Measurements from ENCODE around the gene PDZRN3. TPM values are rescaled to one million over a fixed set of nuclear protein-coding genes. Genes with fewer than 3 reads are reported as not detected.
A peak's percentile ranks its signal among the peaks of the same experiment; 100 is the strongest.

PDZRN3 gene
- total RNA-seq, 2 experiments from 2014 or later = not detected

DNA sequence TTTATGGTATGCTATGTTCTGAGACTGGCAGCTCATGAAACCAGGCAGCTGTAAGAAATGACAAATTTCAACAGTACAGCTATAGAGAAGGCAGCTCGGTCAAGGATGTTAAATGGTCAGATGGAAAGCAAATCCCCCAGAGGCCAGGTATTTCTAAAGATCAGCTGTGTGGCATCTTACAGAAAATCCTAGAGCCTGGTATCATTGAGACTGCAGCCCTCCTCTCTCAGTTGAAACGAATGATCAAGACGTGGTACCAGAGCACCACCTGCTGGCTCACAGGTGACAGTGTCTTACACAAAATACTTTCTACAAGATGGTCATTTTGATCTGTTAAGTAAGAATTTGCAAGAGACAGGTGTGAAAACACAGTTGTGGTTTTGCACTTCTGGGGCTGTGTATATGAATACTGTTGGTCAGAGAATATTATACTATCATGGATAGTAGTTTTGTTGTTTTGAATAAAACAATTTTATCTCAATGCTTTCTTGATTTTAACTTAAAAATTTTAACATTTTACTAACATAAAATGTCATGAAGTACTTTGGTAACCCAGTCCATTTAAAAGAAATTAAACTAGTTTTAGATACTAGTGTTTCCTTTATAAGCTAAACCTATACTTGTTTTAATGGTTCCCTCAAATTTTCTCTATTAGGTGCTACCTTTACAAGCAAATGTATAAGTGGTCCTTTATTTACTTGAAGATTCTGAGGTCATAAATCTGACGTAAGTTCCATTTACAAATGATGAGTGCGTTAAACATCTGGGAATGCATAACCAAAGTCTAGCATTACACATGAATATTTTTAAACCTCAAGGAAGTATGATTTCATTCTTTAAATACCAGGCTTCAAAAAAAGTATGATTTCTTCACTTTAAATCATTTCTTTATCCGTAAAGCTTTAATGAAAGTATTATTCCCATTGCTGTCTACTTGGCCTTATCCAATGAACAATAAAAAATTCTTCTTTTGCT is 121.8 kb downstream of the PDZRN3 start:
- H3K4me1 Mint-ChIP-seq (ENCODE audit: low read depth) = no peaks in the 10 kb centered on the region
- POLR2A ChIA-PET = no interaction called here
- no peaks in the 10 kb centered on the region for H3K36me3 Mint-ChIP-seq (ENCODE audit: low read depth)
- no peak overlapping the region for H3K4me3 Mint-ChIP-seq
- CTCF ChIA-PET = interaction anchor here (0.6 to 2.5 kb wide), 6 partner anchors 8 to 401 kb away, joined by 3 to 13 read pairs (median 4); no protein-coding TSS in a partner anchor
- peaks cover 2% of the 10 kb centered on the region for H3K27me3 Mint-ChIP-seq (ENCODE audit: low read depth)
- H3K9me3 Mint-ChIP-seq (ENCODE audit: insufficient read depth) = no peaks in the 10 kb centered on the region
- H3K27ac Mint-ChIP-seq = no peak overlapping the region
- ATAC-seq = peak; percentile 57
- peak; percentile 64 for DNase-seq

DNA sequence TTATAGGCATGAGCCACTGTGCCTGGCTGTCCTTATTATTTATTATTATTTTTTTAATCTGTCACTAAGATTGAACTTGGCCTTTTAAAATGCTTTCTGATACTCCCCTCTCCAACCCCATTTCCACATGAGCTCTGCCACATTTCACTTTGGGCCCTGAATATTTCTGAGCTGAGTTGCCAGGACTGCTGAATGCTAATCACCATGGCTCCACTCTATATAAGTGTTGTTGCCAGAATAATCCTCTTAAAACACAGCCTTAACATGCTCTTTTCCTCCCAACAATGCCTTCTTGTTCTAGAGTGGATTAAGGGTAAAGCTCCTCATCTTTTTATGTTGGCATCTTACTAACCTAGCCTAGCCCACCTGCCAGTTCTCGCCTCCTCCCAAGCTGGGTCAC is 124.4 kb downstream of the PDZRN3 start:
- Mint-ChIP-seq H3K4me3 (no peak overlapping the region), H3K27me3 (ENCODE audit: low read depth) (peaks cover 2% of the 10 kb centered on the region), H3K36me3 (ENCODE audit: low read depth) (no peaks in the 10 kb centered on the region), H3K27ac (no peak overlapping the region), H3K9me3 (ENCODE audit: insufficient read depth) (no peaks in the 10 kb centered on the region), H3K4me1 (ENCODE audit: low read depth) (no peaks in the 10 kb centered on the region)
- DNase-seq (no peak), ATAC-seq (no peak)
- POLR2A ChIA-PET = no interaction called here
- CTCF ChIA-PET = interaction anchor here (2.5 kb wide), 1 partner anchor 398 kb away, joined by 13 read pairs; no protein-coding TSS in a partner anchor

DNA sequence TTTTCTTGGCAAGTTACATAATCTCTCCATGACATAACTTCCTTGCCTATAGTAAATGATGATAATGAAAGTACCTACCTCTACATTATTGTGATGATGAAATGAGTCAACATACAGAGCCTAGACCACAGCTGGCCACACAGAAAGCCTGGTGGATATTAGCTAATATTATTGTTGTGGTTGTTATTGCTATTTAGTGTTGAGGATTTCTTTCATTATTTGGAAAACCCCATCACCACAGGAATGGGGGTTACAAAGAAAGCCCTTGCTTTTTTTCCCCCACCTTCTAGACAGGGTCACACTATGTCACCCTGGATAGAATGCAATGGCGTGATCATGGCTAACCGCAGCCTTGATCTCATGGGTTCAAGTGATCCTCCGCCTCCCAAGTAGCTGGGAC is 125.0 kb downstream of the PDZRN3 start:
- H3K9me3 Mint-ChIP-seq (ENCODE audit: insufficient read depth) = no peaks in the 10 kb centered on the region
- no peak overlapping the region for H3K27ac Mint-ChIP-seq
- no peaks in the 10 kb centered on the region for H3K36me3 Mint-ChIP-seq (ENCODE audit: low read depth)
- ChIA-PET CTCF (interaction anchor here (1.0 kb wide), 1 partner anchor 8 kb away, joined by 3 read pairs; no protein-coding TSS in a partner anchor), POLR2A (no interaction called here)
- H3K4me3 Mint-ChIP-seq = no peak overlapping the region
- H3K4me1 Mint-ChIP-seq (ENCODE audit: low read depth) = no peaks in the 10 kb centered on the region
- DNase-seq = no peak
- no peak for ATAC-seq
- H3K27me3 Mint-ChIP-seq (ENCODE audit: low read depth) = peaks cover 2% of the 10 kb centered on the region

DNA sequence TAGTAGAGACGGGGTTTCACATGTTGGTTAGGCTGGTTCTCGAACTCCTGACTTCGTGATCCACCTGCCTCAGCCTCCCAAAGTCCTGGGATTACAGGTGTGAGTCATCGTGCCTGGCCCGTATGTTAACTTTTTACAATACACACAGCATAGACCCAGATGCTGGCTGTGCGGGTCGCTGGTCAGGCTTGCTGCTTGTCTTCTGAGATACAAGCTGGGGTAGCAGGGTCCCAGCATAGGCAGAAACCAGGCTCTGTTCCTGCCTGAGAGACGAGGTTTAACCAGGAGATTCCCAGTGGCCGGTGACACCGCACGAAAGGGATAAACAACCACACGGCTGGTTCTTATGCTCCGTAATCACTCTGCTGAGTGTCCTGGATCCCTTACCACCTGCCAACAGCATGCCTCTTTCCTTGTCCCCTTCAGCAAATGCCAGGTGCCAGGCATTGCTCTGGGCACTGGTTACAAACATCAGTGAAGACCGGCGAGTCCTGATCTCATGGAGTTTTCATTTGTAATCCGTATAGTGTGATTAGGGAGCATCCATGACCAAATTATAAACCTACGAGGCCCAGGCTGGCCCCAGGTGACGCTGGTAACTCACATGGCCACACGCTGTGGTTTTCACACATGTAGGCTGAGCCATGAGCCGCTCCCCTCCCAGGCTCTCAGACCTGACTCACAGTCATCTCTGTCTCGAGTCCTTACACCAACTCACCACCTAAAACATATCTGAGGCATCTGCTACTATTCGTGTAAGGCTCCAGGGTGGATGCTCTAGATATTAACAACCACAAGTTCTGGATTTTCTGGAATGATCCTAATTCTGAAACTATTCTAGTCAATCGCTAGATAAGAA is 125.7 kb downstream of the PDZRN3 start:
- ATAC-seq (no peak), DNase-seq (no peak)
- no peak overlapping the region for H3K4me3 Mint-ChIP-seq
- ChIA-PET POLR2A (no interaction called here), CTCF (interaction anchor here (1.0 to 2.2 kb wide), 2 partner anchors 9 kb away, joined by 3 to 7 read pairs; no protein-coding TSS in a partner anchor)
- no peaks in the 10 kb centered on the region for H3K9me3 Mint-ChIP-seq (ENCODE audit: insufficient read depth)
- H3K36me3 Mint-ChIP-seq (ENCODE audit: low read depth) = no peaks in the 10 kb centered on the region
- no peak overlapping the region for H3K27ac Mint-ChIP-seq
- peaks cover 2% of the 10 kb centered on the region for H3K27me3 Mint-ChIP-seq (ENCODE audit: low read depth)
- H3K4me1 Mint-ChIP-seq (ENCODE audit: low read depth) = no peaks in the 10 kb centered on the region

DNA sequence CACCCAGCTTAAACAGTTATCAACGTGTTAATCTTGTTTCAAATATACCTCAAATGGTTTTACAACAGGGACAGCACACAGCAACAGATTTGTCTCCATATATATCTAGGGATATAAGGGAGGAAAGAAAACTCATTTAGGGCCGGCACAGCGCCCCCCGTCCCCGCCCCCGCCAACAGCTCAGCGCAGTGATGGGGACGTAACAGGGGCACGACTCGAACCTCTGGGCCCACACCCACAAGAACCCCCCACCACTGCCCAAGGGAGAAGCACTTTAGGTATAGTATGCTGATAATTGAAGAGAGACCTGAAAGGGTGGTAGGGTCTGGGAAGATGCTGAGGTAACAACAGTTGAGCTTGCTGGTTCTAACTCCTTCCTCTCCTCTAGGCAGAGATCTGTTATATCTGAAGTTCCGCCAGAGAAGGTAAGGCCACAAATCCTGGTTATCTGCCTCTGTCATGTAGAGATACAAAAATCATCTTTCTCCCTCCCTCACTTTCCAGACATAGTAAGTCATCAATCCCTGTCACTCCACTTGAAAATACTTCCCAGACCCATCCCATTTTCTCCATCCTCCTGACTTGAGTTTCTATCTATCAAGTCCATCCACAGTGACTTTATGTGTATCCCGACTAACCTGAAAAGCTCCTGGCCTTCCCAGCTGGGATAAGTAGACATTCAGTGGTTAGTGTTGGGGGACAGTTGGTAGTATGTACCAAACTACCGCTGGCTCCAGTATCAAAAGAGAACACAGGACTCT is 126.9 kb downstream of the PDZRN3 start:
- ATAC-seq (no peak), DNase-seq (no peak)
- ChIA-PET POLR2A (no interaction called here), CTCF (interaction anchor here (1.0 to 2.2 kb wide), 4 partner anchors 9 to 396 kb away, joined by 3 to 7 read pairs (median 4); no protein-coding TSS in a partner anchor)
- no peaks in the 10 kb centered on the region for H3K9me3 Mint-ChIP-seq (ENCODE audit: insufficient read depth)
- H3K36me3 Mint-ChIP-seq (ENCODE audit: low read depth) = no peaks in the 10 kb centered on the region
- H3K27ac Mint-ChIP-seq = no peak overlapping the region
- peaks cover 2% of the 10 kb centered on the region for H3K27me3 Mint-ChIP-seq (ENCODE audit: low read depth)
- H3K4me3 Mint-ChIP-seq = no peak overlapping the region
- H3K4me1 Mint-ChIP-seq (ENCODE audit: low read depth) = no peaks in the 10 kb centered on the region

DNA sequence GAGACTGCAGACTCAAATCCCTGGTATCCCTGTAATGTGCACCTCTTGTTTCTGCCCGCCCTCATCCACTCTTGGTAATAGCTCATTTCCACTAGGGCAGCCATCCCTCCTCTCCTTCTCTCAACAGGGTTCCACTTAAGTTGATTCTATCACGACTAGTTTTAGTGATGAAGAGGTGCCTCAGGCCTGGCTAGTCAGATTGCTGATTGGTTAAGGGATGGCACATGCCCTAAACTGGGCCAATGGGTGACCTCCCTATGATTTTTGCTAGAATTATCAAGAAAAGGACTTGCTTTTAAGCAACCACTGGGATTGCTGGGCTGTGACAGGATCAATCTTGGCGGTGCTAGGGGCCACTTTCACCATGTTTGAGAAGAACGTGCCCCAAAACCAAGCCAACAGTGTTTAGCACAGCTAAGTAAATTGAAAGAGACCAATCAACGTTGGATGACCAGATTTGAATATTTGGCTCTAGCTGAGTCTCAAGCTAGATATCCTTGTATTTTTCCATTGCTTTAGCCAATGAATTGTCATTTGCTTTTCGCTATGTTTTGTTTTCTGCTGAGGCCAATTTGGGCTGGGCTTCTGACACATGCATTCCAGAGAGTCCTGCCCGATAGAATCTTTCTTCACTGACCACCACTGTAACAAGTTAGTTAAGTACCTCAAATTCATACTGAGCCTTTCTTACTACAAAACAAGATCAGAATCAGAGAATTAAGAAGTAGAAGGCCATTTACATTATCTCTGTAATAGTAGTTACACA is 131.0 kb downstream of the PDZRN3 start:
- no peaks in the 10 kb centered on the region for H3K4me1 Mint-ChIP-seq (ENCODE audit: low read depth)
- no peak for DNase-seq
- ChIA-PET POLR2A (no interaction called here), CTCF (interaction anchor here (1.3 to 2.1 kb wide), 2 partner anchors 9 to 14 kb away, joined by 4 to 7 read pairs; no protein-coding TSS in a partner anchor)
- H3K36me3 Mint-ChIP-seq (ENCODE audit: low read depth) = no peaks in the 10 kb centered on the region
- no peak overlapping the region for H3K27ac Mint-ChIP-seq
- no peak overlapping the region for H3K4me3 Mint-ChIP-seq
- no peaks in the 10 kb centered on the region for H3K9me3 Mint-ChIP-seq (ENCODE audit: insufficient read depth)
- no peaks in the 10 kb centered on the region for H3K27me3 Mint-ChIP-seq (ENCODE audit: low read depth)
- ATAC-seq = no peak

DNA sequence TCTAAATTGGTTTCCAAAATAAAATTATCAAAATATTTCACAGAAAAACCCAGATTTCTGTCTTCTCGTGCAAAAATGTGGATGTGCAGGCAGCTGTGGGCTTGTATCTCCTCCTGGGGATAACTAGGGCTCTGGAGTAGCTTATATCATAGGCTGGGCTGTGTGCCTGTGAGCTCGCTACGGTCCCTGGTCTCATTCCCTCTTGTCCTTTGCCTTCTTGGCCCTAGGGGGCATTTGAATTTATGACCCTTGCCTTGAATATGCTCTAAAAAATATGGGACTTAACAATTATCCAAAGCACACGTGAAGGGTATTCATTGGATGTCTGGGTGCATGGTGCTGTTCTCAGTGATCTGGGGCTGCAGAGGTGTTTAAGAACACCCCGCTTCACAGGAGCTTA is 132.6 kb downstream of the PDZRN3 start:
- no peak overlapping the region for H3K4me3 Mint-ChIP-seq
- POLR2A ChIA-PET = no interaction called here
- no peak for ATAC-seq
- CTCF ChIA-PET = no interaction called here
- H3K27me3 Mint-ChIP-seq (ENCODE audit: low read depth) = no peaks in the 10 kb centered on the region
- H3K4me1 Mint-ChIP-seq (ENCODE audit: low read depth) = no peaks in the 10 kb centered on the region
- no peak for DNase-seq
- no peaks in the 10 kb centered on the region for H3K36me3 Mint-ChIP-seq (ENCODE audit: low read depth)
- H3K9me3 Mint-ChIP-seq (ENCODE audit: insufficient read depth) = no peaks in the 10 kb centered on the region
- no peak overlapping the region for H3K27ac Mint-ChIP-seq

DNA sequence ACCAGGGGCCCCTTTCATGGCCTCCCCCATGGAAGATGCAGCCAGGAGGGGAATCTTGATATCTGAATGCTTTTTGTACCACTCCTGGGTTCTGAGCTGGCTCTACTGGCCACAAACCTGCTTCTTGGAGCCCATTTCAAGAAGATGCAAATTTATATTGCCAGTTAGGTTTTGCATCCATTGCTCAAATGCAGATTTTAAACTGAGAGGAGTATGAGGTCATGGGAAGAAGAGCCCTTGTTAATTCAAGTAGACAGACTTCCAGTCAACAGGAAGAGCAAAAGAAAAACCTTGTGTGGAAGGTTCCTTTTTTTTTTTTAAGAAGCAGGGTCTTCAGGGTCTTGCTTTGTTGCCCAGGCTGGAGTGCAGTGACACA is 133.5 kb downstream of the PDZRN3 start:
- Mint-ChIP-seq H3K27ac (no peak overlapping the region), H3K36me3 (ENCODE audit: low read depth) (no peaks in the 10 kb centered on the region), H3K9me3 (ENCODE audit: insufficient read depth) (no peaks in the 10 kb centered on the region), H3K4me1 (ENCODE audit: low read depth) (no peaks in the 10 kb centered on the region), H3K4me3 (no peak overlapping the region), H3K27me3 (ENCODE audit: low read depth) (no peaks in the 10 kb centered on the region)
- ChIA-PET CTCF (no interaction called here), POLR2A (no interaction called here)
- DNase-seq = no peak
- ATAC-seq = no peak

DNA sequence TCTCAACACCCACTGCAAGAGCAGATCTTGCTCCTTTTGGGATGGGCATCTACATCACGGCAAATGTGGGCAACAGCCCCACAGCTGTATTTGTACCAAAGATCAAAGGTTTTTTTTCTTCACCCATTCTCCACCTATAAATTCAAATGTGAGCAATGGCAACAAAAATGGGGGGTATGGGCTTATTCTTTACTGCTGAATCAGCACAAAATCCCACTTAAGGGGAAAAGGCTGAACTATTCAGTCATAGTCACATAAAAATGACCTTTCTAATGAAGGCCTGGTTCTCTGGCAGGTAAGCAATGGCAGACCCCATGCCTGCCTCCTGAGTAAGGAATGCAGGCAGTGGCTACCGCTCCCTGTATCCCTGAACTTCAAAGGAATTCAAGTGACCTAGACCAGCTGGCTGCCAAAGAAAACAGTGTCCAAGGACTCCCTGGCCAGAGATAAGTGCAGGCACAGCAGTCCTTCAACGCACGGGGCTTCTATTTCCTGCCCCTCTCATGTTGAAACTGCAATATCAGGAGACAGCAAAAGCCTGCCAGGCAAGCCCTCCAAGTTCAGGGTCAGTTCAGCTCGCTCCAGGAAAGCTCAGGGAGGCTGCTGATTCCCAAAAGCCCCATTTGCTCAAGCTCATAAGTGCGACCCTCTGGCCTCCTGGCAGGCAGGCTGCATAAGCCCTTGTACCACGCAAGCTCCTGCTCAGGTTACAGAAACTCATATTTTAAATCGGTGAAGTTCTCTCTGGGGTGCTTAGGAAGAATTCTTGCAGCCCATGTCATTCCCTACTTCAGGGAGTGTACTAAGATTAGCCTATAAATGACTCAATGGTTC is 134.1 kb downstream of the PDZRN3 start:
- ChIA-PET POLR2A (no interaction called here), CTCF (interaction anchor here (1.2 kb wide), 1 partner anchor 17 kb away, joined by 3 read pairs; no protein-coding TSS in a partner anchor)
- H3K4me3 Mint-ChIP-seq = no peak overlapping the region
- no peaks in the 10 kb centered on the region for H3K9me3 Mint-ChIP-seq (ENCODE audit: insufficient read depth)
- DNase-seq (no peak), ATAC-seq (no peak)
- no peaks in the 10 kb centered on the region for H3K27me3 Mint-ChIP-seq (ENCODE audit: low read depth)
- no peaks in the 10 kb centered on the region for H3K4me1 Mint-ChIP-seq (ENCODE audit: low read depth)
- H3K36me3 Mint-ChIP-seq (ENCODE audit: low read depth) = no peaks in the 10 kb centered on the region
- no peak overlapping the region for H3K27ac Mint-ChIP-seq

DNA sequence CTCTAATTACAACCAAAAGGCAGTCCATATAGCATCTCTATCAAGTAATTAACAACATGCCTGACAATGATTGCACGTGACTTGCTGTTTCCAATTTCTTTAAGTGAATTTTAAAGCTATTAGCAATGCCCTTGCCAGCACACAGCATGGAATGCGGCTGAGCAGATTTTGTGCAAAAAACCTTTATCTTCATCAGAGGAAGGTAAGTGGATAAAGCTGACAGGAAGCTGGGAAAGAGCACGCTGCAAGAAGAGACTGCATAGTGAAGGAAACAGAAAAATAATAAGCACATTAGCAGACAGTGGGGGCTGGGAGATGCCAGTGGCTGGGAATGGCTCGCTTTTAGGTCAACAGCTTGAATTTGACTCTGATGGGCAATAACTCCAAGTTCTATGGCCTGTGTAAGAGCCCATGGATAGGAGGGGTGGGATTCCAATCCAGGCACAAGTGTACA is 138.8 kb downstream of the PDZRN3 start:
- H3K27ac Mint-ChIP-seq = no peak overlapping the region
- CTCF ChIA-PET = interaction anchor here (2.0 kb wide), 1 partner anchor 11 kb away, joined by 6 read pairs; no protein-coding TSS in a partner anchor
- no peak for ATAC-seq
- H3K9me3 Mint-ChIP-seq (ENCODE audit: insufficient read depth) = no peaks in the 10 kb centered on the region
- POLR2A ChIA-PET = no interaction called here
- H3K4me1 Mint-ChIP-seq (ENCODE audit: low read depth) = no peaks in the 10 kb centered on the region
- no peak overlapping the region for H3K4me3 Mint-ChIP-seq
- H3K27me3 Mint-ChIP-seq (ENCODE audit: low read depth) = peaks cover 6% of the 10 kb centered on the region
- H3K36me3 Mint-ChIP-seq (ENCODE audit: low read depth) = no peaks in the 10 kb centered on the region
- DNase-seq = no peak

All from activated CD8-positive, alpha-beta T cell treated with anti-CD3 and anti-CD28 coated beads, Interleukin-2, amount 10 ng/mL, durations not matched to agents 7 days and 5 days (primary cell).